CD14-positive monocyte (primary cell): ENCODE measurements around the gene DZIP1. TPM values are rescaled to one million over a fixed set of nuclear protein-coding genes. Genes with fewer than 3 reads are reported as not detected.
A peak's percentile ranks its signal among the peaks of the same experiment; 100 is the strongest.

ENCODE experiments used
- DNase-seq, 3 donors: peaks; one replicate each; pipeline ENCODE4 v3.0.0-alpha.2; 2011 to 2022
- H2AFZ ChIP-seq: 2 replicates; pipeline ENCODE4 v1.6.0; 2012; ENCODE audit warnings: mild to moderate bottlenecking, low read depth, low read length, inconsistent platforms; ENCODE audit not compliant: insufficient read depth, poor library complexity, severe bottlenecking
- H3K27ac ChIP-seq, 2 donors: 1 replicate in 1 of 2; 2 replicates in 1 of 2; pipeline ENCODE4 v1.5.1; 2012 to 2013; ENCODE audit warnings: low read length in 2 of 2, control low read depth in 1 of 2, inconsistent platforms in 1 of 2, low read depth in 1 of 2, mild to moderate bottlenecking in 1 of 2
- H3K27me3 ChIP-seq, 2 donors: one replicate each; pipeline versions ENCODE4 v1.6.0 to v1.6.1; 2011 to 2013; ENCODE audit warnings: low read length in 2 of 2; ENCODE audit not compliant: control insufficient read depth in 2 of 2, insufficient read depth in 2 of 2
- H3K36me3 ChIP-seq, 2 donors: replicated peaks in 1 of 2; 1 replicate in 1 of 2; 2 replicates in 1 of 2; pipeline versions ENCODE4 v1.5.1 to v1.6.1; 2012 to 2013; ENCODE audit warnings: low read length in 2 of 2, control low read depth in 1 of 2, inconsistent platforms in 1 of 2, mild to moderate bottlenecking in 1 of 2; ENCODE audit not compliant: insufficient read depth in 2 of 2, control insufficient read depth in 1 of 2
- H3K4me1 ChIP-seq, 2 donors: 1 replicate in 1 of 2; 2 replicates in 1 of 2; pipeline versions ENCODE4 v1.5.1 to v1.6.1; 2012 to 2013; ENCODE audit warnings: low read length in 2 of 2, control low read depth in 1 of 2, inconsistent platforms in 1 of 2, mild to moderate bottlenecking in 1 of 2, moderate library complexity in 1 of 2; ENCODE audit not compliant: insufficient read depth in 2 of 2, control insufficient read depth in 1 of 2
- H3K4me2 ChIP-seq: replicated peaks from 2 replicates; pipeline ENCODE3; 2012; ENCODE audit warnings: low read length, moderate library complexity, mild to moderate bottlenecking; ENCODE audit not compliant: poor library complexity, severe bottlenecking; ENCODE audit errors: extremely low read depth
- H3K4me3 ChIP-seq, 3 experiments: fragments of 200-600 bp in 1 of 3; sonication (generic) in 1 of 3; replicated peaks in 1 of 3; 1 replicate in 2 of 3; 2 replicates in 1 of 3; pipeline ENCODE4 v1.5.1; 2011 to 2013; ENCODE audit warnings: low read length in 3 of 3, mild to moderate bottlenecking in 3 of 3, control low read depth in 2 of 3, low read depth in 2 of 3, inconsistent platforms in 1 of 3, moderate library complexity in 1 of 3
- H3K79me2 ChIP-seq: 2 replicates; pipeline ENCODE4 v1.6.0; 2012; ENCODE audit warnings: mild to moderate bottlenecking, control low read depth, inconsistent platforms, low read length, moderate library complexity; ENCODE audit not compliant: insufficient read depth
- H3K9ac ChIP-seq: 2 replicates; pipeline ENCODE4 v1.6.0; 2017; ENCODE audit warnings: low read length, mild to moderate bottlenecking; ENCODE audit not compliant: insufficient read depth, poor library complexity, severe bottlenecking
- H3K9me3 ChIP-seq, 2 donors: replicated peaks in 1 of 2; 1 replicate in 1 of 2; 2 replicates in 1 of 2; pipeline versions ENCODE4 v1.5.1 to v1.6.1; 2012 to 2013; ENCODE audit warnings: low read length in 2 of 2, control low read depth in 1 of 2; ENCODE audit not compliant: control insufficient read depth in 1 of 2, insufficient read depth in 1 of 2
- H4K20me1 ChIP-seq: 2 replicates; pipeline ENCODE4 v1.6.0; 2012; ENCODE audit warnings: mild to moderate bottlenecking, low read length, control low read depth, moderate library complexity; ENCODE audit not compliant: insufficient read depth
- H3K27ac Mint-ChIP-seq, 7 donors: one replicate each; pipeline ENCODE4 v1.8.0; 2020; ENCODE audit warnings: mild to moderate bottlenecking in 7 of 7, mixed read lengths in 7 of 7, moderate library complexity in 6 of 7, inconsistent platforms in 2 of 7
- H3K27me3 Mint-ChIP-seq, 3 donors: one replicate each; pipeline ENCODE4 v1.8.0; 2021 to 2022; ENCODE audit warnings: low read depth in 3 of 3, mild to moderate bottlenecking in 3 of 3, mixed read lengths in 3 of 3, moderate library complexity in 3 of 3, inconsistent platforms in 1 of 3
- H3K36me3 Mint-ChIP-seq, 2 donors: one replicate each; pipeline ENCODE4 v1.8.0; 2020; ENCODE audit warnings: mixed read lengths in 2 of 2, inconsistent platforms in 1 of 2, mild to moderate bottlenecking in 1 of 2
- H3K4me1 Mint-ChIP-seq: one replicate; pipeline ENCODE4 v1.8.0; 2020; ENCODE audit warnings: mild to moderate bottlenecking, mixed read lengths
- H3K4me3 Mint-ChIP-seq, 2 donors: one replicate each; pipeline ENCODE4 v1.8.0; 2020; ENCODE audit warnings: mild to moderate bottlenecking in 2 of 2, mixed read lengths in 2 of 2, moderate library complexity in 1 of 2
- H3K9me3 Mint-ChIP-seq, 7 donors: one replicate each; pipeline ENCODE4 v1.8.0; 2020 to 2022; ENCODE audit warnings: mixed read lengths in 7 of 7, mild to moderate bottlenecking in 6 of 7, moderate library complexity in 6 of 7, inconsistent platforms in 2 of 7
- CTCF ChIP-seq: fragments of 200-600 bp; IDR thresholded peaks from one replicate; pipeline ENCODE4 v1.8.0; 2022; ENCODE audit warnings: antibody characterized with exemption, mild to moderate bottlenecking
- intact Hi-C, 2 donors: fragments of 100-400 bp; cut with micrococcal nuclease; formaldehyde crosslinking; loops; one replicate each; pipeline versions ENCODE4 v1.15.0 to v1.15.1; 2023
- polyA plus RNA-seq, 3 donors: library from polyadenylated mRNA; depleted of rRNA in 1 of 3; unstranded in 2 of 3; stranded (reverse) in 1 of 3; fragments of 300-500 nt in 2 of 3; fragments of >200 nt in 1 of 3; fragmentation: Illumina TruSeq in 2 of 3; gene quantifications; 1 replicate in 2 of 3; 2 replicates in 1 of 3; pipeline ENCODE4 v1.2.3, GENCODE V29; 2012 to 2021

Gene DZIP1
- polyA plus RNA-seq, 3 donors = not detected

- intact Hi-C loops = loop anchor here in 1 of 2 donors (10.0 kb wide), 1 partner anchor 126 kb away; no protein-coding TSS in a partner anchor
- H3K9me3 ChIP-seq = peaks cover 2 to 13% of the 10 kb centered on the region in 2 donors
- no peaks in the 10 kb centered on the region for H3K27me3 ChIP-seq
- peaks cover 0 to 3% (median 1%) of the 10 kb centered on the region in 3 donors for H3K27me3 Mint-ChIP-seq
- H2AFZ ChIP-seq = no peak overlapping the region
- H3K36me3 Mint-ChIP-seq = no peaks in the 10 kb centered on the region
- TF ChIP-seq CTCF = peak; percentile 85
- no peaks in the 10 kb centered on the region for H3K79me2 ChIP-seq
- DNase-seq = peak; percentile 29 to 65 (median 45)
- peaks cover 5 to 27% (median 18%) of the 10 kb centered on the region in 7 donors for H3K9me3 Mint-ChIP-seq
- no peak overlapping the region for H3K4me3 Mint-ChIP-seq
- no peak overlapping the region for H3K4me3 ChIP-seq
- no peak overlapping the region for H3K27ac Mint-ChIP-seq
- H3K4me1 ChIP-seq = no peaks in the 10 kb centered on the region
- H3K4me2 ChIP-seq = no peak overlapping the region
- no peaks in the 10 kb centered on the region for H4K20me1 ChIP-seq
- H3K4me1 Mint-ChIP-seq = no peaks in the 10 kb centered on the region
- no peak overlapping the region for H3K9ac ChIP-seq
- H3K36me3 ChIP-seq = no peaks in the 10 kb centered on the region
- H3K27ac ChIP-seq = no peak overlapping the region
Measured at GRCh38 chr13:95660981-95661581, 16.6 kb upstream of the DZIP1 start.

GRCh38 chr13:95659500-95659899 is 15.0 kb upstream of the DZIP1 start:
- Mint-ChIP-seq H3K36me3 (no peaks in the 10 kb centered on the region), H3K9me3 (peaks cover 3 to 23% (median 9%) of the 10 kb centered on the region in 7 donors), H3K27me3 (peaks cover 0 to 3% (median 1%) of the 10 kb centered on the region in 3 donors), H3K27ac (no peak overlapping the region), H3K4me3 (no peak overlapping the region), H3K4me1 (no peaks in the 10 kb centered on the region)
- Histone ChIP-seq H3K9me3 (peaks cover 0 to 3% of the 10 kb centered on the region in 2 donors), H3K27ac (no peak overlapping the region), H3K4me2 (no peak overlapping the region), H3K79me2 (no peaks in the 10 kb centered on the region), H3K27me3 (no peaks in the 10 kb centered on the region), H3K4me1 (no peaks in the 10 kb centered on the region), H3K9ac (no peak overlapping the region), H2AFZ (no peak overlapping the region), H3K4me3 (no peak overlapping the region), H3K36me3 (no peaks in the 10 kb centered on the region), H4K20me1 (no peaks in the 10 kb centered on the region)
- DNase-seq = no peak
- intact Hi-C loops = no loop called here
- TF ChIP-seq CTCF = no peak
